ENCODE data around the gene PTOV1.

DNA sequence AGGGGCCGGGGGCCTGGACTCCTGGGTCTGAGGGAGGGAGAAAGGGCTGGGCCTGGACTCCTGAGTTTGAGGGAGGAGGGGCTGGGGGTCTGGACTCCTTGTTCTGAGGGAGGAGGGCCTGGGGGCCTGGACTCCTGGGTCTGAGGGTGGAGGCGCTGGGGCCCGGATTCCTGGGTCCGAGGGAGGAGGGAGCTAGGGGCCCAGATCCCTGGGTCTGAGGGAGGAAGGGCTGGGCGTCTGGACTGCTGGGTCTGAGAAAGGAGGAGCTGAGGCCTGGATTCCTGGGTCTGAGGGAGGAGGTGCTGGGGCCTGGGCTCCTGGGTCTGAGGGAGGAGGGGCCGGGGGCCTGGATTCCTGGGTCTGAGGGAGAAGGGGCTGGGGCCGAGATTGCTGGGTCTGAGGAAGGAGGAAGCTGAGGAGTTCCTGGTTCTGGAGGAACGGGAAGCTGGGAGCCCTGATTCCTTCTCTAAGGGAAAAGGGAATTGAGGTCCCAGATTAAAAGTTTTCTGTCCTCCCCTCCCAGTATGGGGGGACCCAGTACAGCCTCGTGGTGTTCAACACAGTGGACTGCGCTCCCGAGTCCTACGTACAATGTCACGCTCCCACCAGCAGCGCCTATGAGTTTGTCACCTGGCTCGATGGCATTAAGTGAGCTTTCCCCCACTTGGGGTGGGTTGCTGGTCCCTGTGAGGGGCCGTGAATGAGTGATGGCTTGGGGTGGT, 32.1 kb upstream of the PTOV1 start:
- TF ChIP-seq, protein P1, sequence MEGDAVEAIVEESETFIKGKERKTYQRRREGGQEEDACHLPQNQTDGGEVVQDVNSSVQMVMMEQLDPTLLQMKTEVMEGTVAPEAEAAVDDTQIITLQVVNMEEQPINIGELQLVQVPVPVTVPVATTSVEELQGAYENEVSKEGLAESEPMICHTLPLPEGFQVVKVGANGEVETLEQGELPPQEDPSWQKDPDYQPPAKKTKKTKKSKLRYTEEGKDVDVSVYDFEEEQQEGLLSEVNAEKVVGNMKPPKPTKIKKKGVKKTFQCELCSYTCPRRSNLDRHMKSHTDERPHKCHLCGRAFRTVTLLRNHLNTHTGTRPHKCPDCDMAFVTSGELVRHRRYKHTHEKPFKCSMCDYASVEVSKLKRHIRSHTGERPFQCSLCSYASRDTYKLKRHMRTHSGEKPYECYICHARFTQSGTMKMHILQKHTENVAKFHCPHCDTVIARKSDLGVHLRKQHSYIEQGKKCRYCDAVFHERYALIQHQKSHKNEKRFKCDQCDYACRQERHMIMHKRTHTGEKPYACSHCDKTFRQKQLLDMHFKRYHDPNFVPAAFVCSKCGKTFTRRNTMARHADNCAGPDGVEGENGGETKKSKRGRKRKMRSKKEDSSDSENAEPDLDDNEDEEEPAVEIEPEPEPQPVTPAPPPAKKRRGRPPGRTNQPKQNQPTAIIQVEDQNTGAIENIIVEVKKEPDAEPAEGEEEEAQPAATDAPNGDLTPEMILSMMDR (IDR thresholded peaks at IDR 0.05): no peak
- TF ChIP-seq EP300 (IDR thresholded peaks at IDR 0.05) (no peak), POLR2A (IDR thresholded peaks at IDR 0.05) (no peak), POLR2AphosphoS5 (IDR thresholded peaks at IDR 0.05) (no peak)
